ENCODE measurements around the gene CYP2R1. TPM values are rescaled to one million over a fixed set of nuclear protein-coding genes. Genes with fewer than 3 reads are reported as not detected.

CYP2R1 gene
- total and polyA plus RNA-seq, 2 donors (not counting 3 experiments of a cell fraction or from before 2014, with no cell fraction given), result 5.8 to 8.0 TPM

- CTCF ChIA-PET, result interaction anchor here (0.6 to 9.7 kb wide), 12 partner anchors 11 to 367 kb away, joined by 3 to 833 read pairs (median 9); partner anchors contain the start of gene CYP2R1
- no TSS peak for BruUV-seq (replicated peaks)
- H3K79me2 ChIP-seq (ENCODE audit: control insufficient read depth, insufficient read depth, low read length), result no peaks in the 10 kb centered on the region
- no peak for TF ChIP-seq POLR2A (IDR thresholded peaks at IDR 0.05; ENCODE audit: low read depth, low read length)
- TF ChIP-seq JUN (IDR thresholded peaks at IDR 0.05; ENCODE audit: borderline replicate concordance, insufficient read depth, insufficient read length, low read depth), result no peak
- TF ChIP-seq CTCF (IDR thresholded peaks at IDR 0.05; ENCODE audit: extremely low read depth in 1 of 2, insufficient read depth in 1 of 2, low read depth in 1 of 2, low read length in 2 of 2), result peak; percentile 28 to 71
- TF ChIP-seq EZH2 (IDR thresholded peaks at IDR 0.05; ENCODE audit: borderline replicate concordance, low read depth, low read length, severe bottlenecking), result no peak
- no peak for TF ChIP-seq MYC (IDR thresholded peaks at IDR 0.05; ENCODE audit: low read depth, low read length)
- dilution Hi-C loops (cut with MboI; ENCODE audit: extremely low pct_ligation_motif_present, low sequenced_read_pairs), result no loop called here
- no peak overlapping the region for H3K27ac ChIP-seq (ENCODE audit: insufficient read depth, low read depth, low read length)
- H2AFZ ChIP-seq (ENCODE audit: low read depth, low read length), result peak overlapping the region; percentile 100
- peak overlapping the region; percentile 81 for H3K4me2 ChIP-seq (ENCODE audit: insufficient read depth, low read length)
- intact Hi-C loops (cut with micrococcal nuclease), result loop anchor here (1.0 to 5.0 kb wide), 3 partner anchors 14 to 383 kb away; partner anchors contain the start of genes PDE3B and PSMA1
- peak; percentile 44 for DNase-seq (ENCODE audit: low read depth, low spot score)
- no peaks in the 10 kb centered on the region for H3K9me3 ChIP-seq (replicated peaks; ENCODE audit: control insufficient read depth, insufficient read depth, low read length)
- no peak for FAIRE-seq
- no peaks in the 10 kb centered on the region for H3K36me3 ChIP-seq (ENCODE audit: control insufficient read depth in 2 of 2, extremely low read depth in 1 of 2, insufficient read depth in 2 of 2, low read length in 2 of 2)
- H4K20me1 ChIP-seq (replicated peaks; ENCODE audit: control insufficient read depth, extremely low read depth, insufficient read depth, low read length), result no peaks in the 10 kb centered on the region
- H3K4me1 ChIP-seq (ENCODE audit: control insufficient read depth, extremely low read depth, insufficient read depth, low read length), result peaks cover 18% of the 10 kb centered on the region
- peaks cover 0 to 8% of the 10 kb centered on the region in 2 experiments for H3K27me3 ChIP-seq (ENCODE audit: control insufficient read depth in 2 of 2, insufficient read depth in 2 of 2, low read length in 2 of 2)
- H3K9me1 ChIP-seq (replicated peaks; ENCODE audit: control insufficient read depth, extremely low read depth, insufficient read depth, low read length), result no peaks in the 10 kb centered on the region
- POLR2A ChIA-PET, result no interaction called here
- H3K9ac ChIP-seq (replicated peaks; ENCODE audit: extremely low read depth, insufficient read depth, low read length), result peak overlapping the region; percentile 4
- H3K4me3 ChIP-seq (replicated peaks in 1 of 3; ENCODE audit: insufficient read depth in 1 of 3, low read depth in 1 of 3, low read length in 3 of 3), result peak overlapping the region; percentile 33 to 69 (median 66)
Measured at GRCh38 chr11:14905104-14906033, 13.3 kb upstream of the CYP2R1 start.
